A549 treated with Mapracorat at 1 μM for 4 hours (cell line): ENCODE data around the gene ZNF428. TPM values are rescaled to one million over a fixed set of nuclear protein-coding genes. Genes with fewer than 3 reads are reported as not detected.

ENCODE experiments used
- total RNA-seq: library from RNA; stranded (reverse); fragments of 200-300 nt; extraction: Qiagen RNA extraction; gene quantifications from 5 replicates; pipeline ENCODE4 v1.2.3, GENCODE V29; 2022

ZNF428 gene
- 47.6 to 68.1 TPM (median 62.5 TPM) in 5 replicates for total RNA-seq

GRCh38 chr19:43619262-43620060, at the start of gene ZNF428:
Gene ZNF428 (minus strand): TSS chr19:43619629. CDS start chr19:43614304, 5,325 bp downstream.

GRCh38 chr19:43639519-43640423, 20.3 kb upstream of the ZNF428 start, which contains the start of gene CADM4:
Gene CADM4 (minus strand): TSS chr19:43639850. CDS start chr19:43639790, 60 bp downstream.

GRCh38 chr19:43611788-43612187, 7.6 kb downstream of the ZNF428 start, which contains the start of gene SRRM5:
Gene SRRM5 (plus strand): TSS chr19:43612088. CDS start chr19:43612122, 34 bp downstream.

GRCh38 chr19:43595999-43596841, 23.2 kb downstream of the ZNF428 start, which contains the start of the genes IRGQ and ZNF576:
Gene IRGQ (minus strand): TSS chr19:43596134. CDS start chr19:43595338, 796 bp downstream.
Gene ZNF576 (plus strand): TSS chr19:43596595. CDS start chr19:43597109, 514 bp downstream.

GRCh38 chr19:43575156-43575950, 44.1 kb downstream of the ZNF428 start, which contains the start of the genes PINLYP and XRCC1:
Gene PINLYP (plus strand): TSS chr19:43575801. CDS start chr19:43577192, 1,391 bp downstream.
Gene XRCC1 (minus strand): TSS chr19:43575527. CDS start chr19:43575458, 69 bp downstream.

Other genes with a start within 250 kb of the ZNF428 start
- not detected in 5 replicates for gene TEX101, start 204.7 kb downstream of the ZNF428 start, total RNA-seq
- 0.26 to 0.55 TPM (median 0.40 TPM) in 5 replicates for gene LYPD3, start 154.0 kb downstream of the ZNF428 start, total RNA-seq
- gene PHLDB3, start 114.9 kb downstream of the ZNF428 start, total RNA-seq: 9.2 to 10.6 TPM (median 9.9 TPM) in 5 replicates
- 47.9 to 51.5 TPM (median 49.0 TPM) in 5 replicates for gene ETHE1, start 92.4 kb downstream of the ZNF428 start, total RNA-seq
- 1.5 to 2.5 TPM (median 1.8 TPM) in 5 replicates for gene ZNF575, start 86.4 kb downstream of the ZNF428 start, total RNA-seq
- gene XRCC1, start 44.1 kb downstream of the ZNF428 start, total RNA-seq: 26.0 to 29.6 TPM (median 27.9 TPM) in 5 replicates
- gene PINLYP, start 43.8 kb downstream of the ZNF428 start, total RNA-seq: 0.20 to 0.39 TPM (median 0.22 TPM) in 5 replicates
- gene IRGQ, start 23.5 kb downstream of the ZNF428 start, total RNA-seq: 4.5 to 7.6 TPM (median 5.4 TPM) in 5 replicates
- 14.3 to 22.1 TPM (median 19.7 TPM) in 5 replicates for gene ZNF576, start 23.0 kb downstream of the ZNF428 start, total RNA-seq
- 0.53 to 1.1 TPM (median 0.79 TPM) in 5 replicates for gene SRRM5, start 7.5 kb downstream of the ZNF428 start, total RNA-seq
- gene CADM4, start 20.2 kb upstream of the ZNF428 start, total RNA-seq: 7.6 to 9.8 TPM (median 9.4 TPM) in 5 replicates
- gene PLAUR, start 50.5 kb upstream of the ZNF428 start, total RNA-seq: 63.3 to 80.4 TPM (median 69.1 TPM) in 5 replicates
- not detected in 5 replicates for gene IRGC, start 96.4 kb upstream of the ZNF428 start, total RNA-seq
- gene SMG9, start 135.3 kb upstream of the ZNF428 start, total RNA-seq: 43.1 to 68.8 TPM (median 61.1 TPM) in 5 replicates
- 41.5 to 61.0 TPM (median 58.5 TPM) in 5 replicates for gene KCNN4, start 161.3 kb upstream of the ZNF428 start, total RNA-seq
- 0.20 to 0.41 TPM (median 0.25 TPM) in 5 replicates for gene LYPD5, start 182.8 kb upstream of the ZNF428 start, total RNA-seq
- gene ZNF283, start 207.7 kb upstream of the ZNF428 start, total RNA-seq: 3.3 to 6.1 TPM (median 4.5 TPM) in 5 replicates